ENCODE data around the gene C9orf57. TPM values are rescaled to one million over a fixed set of nuclear protein-coding genes. Genes with fewer than 3 reads are reported as not detected.
A peak's percentile ranks its signal among the peaks of the same experiment; 100 is the strongest.
"Not testable (repeated sequence)": the region's sequence is repeated elsewhere in the genome, so short reads cannot be mapped to it uniquely, and the experiment has no call there.

Gene C9orf57
- total RNA-seq, 1 donor from 2014 or later: not detected

DNA sequence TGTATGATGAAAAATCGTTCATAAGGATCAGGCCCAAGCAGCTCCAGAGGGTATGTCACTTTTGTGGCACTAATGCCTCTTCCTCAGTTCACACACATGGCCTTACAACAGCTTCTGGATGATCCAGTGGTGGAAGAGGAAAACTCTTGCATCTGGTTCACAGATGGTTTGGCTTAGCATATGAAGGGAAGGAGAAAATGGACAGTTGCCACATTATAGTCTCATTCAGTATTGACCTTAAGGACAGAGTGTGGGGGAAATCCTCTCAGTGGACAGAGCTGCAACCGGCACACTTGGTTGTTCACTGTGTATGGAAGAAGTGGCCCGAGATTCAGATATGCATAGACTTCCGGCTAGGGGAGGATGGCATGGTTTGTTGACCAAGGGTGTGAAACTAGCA, 22.8 kb downstream of the C9orf57 start:
- DNase-seq (ENCODE audit: missing footprints) (no peak), ATAC-seq (peak; percentile 78)
- intact Hi-C loops (cut with DNase I): loop anchor here (10.0 kb wide), 1 partner anchor 787 kb away; no protein-coding TSS in a partner anchor

DNA sequence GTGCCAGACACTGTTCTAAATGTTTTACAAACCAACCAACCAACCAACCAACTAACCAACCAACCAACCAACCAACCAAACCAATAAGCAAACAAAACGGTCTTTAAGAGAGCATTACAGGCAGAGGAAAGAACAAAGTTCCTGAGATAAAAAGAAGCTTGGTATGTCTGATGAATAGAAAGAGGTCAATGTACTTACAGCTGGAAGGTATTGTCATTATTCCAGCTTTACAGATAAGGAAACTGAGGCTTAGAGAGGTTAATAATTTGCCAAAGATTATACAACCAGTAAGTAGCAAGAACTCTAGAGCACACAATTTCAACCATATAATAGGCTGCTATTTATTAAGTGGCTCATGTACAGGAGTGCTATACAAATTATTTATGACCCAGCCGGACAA, 29.6 kb downstream of the C9orf57 start:
- intact Hi-C loops (cut with DNase I): loop anchor here (10.0 kb wide), 1 partner anchor 794 kb away; no protein-coding TSS in a partner anchor
- DNase-seq (ENCODE audit: missing footprints) (no peak), ATAC-seq (no peak)

DNA sequence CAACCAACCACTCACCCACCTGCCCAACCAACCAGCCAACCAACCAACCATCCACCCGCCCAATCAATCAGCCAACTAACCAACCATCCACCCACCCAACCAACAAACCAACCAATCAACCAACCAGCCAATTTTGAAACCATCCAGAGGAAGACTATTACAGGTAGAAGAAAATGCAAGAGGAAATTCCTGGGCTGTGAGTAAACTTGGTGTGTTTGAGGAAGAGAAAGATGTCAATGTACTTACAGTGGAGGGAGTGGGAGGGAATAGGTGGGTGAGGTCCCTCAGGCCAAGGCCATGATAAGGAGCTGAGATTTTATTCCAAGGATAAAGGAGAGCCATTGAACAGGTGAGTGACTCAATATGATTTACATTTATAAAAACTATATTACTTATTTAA, 30.4 kb downstream of the C9orf57 start:
- intact Hi-C loops (cut with DNase I): loop anchor here (10.0 kb wide), 1 partner anchor 795 kb away; no protein-coding TSS in a partner anchor
- ATAC-seq (no peak), DNase-seq (ENCODE audit: missing footprints) (no peak)

DNA sequence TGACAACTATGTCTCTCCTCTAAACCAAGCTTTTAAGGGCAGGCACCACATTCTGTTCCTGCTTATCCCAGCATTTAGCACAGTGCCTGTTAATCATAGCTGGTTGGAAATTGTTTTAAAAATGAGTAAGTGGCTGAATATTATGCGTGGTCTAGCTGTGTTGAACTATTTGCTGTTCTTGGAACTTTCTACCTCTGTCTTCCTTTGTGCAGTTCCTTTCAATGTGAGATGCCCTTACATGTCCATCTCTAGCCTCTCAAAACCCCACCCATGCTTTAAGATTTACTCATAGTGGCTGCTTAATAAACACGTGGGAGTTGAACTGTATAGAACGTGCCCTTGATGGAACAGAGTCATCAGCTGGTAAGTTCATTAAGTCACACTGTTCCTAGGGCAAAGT, 34.5 kb downstream of the C9orf57 start:
- intact Hi-C loops (cut with DNase I): loop anchor here (1.0 kb wide), 1 partner anchor 219 kb away; no protein-coding TSS in a partner anchor
- no peak for DNase-seq (ENCODE audit: missing footprints)
- ATAC-seq: no peak

DNA sequence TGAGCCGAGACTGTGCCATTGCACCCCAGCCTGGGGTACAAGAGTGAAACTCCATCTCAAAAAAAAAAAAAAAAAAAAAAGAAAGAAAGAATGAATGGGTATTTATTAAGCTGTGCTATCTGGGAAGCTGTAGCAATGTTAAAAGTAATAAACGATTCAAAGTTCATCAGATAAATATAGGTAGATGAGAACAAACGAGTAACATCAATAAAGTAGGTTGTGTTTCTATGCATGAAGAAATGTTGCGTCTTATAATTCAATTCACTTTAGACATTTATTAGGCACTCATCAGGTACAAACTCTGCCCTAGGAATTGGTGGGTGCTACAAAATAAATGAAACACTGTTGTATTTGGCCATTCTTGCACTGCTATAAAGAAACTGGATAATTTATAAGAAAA, 36.8 kb downstream of the C9orf57 start:
- no peak for ATAC-seq
- DNase-seq (ENCODE audit: missing footprints): no peak
- intact Hi-C loops (cut with DNase I): no loop called here

DNA sequence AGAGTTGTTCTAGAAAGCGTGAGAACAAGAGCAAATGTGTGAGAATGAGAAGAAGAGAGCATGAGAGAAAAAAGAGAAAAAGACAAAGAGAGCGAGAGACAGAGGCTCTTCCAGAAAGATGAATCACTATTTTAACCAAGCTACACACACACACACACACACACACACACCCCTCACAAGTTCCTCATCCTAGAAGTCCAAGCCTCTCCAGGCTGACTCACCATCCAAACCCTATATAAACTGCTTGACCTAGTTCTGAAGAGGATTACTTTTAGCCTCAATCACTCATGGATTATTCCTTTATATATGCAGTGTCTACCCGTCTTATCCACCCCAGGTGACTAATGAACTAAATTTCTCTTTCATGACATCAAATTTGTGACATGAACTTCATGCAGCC, 37.6 kb downstream of the C9orf57 start:
- intact Hi-C loops (cut with DNase I): no loop called here
- DNase-seq (ENCODE audit: missing footprints) (no peak), ATAC-seq (no peak)

DNA sequence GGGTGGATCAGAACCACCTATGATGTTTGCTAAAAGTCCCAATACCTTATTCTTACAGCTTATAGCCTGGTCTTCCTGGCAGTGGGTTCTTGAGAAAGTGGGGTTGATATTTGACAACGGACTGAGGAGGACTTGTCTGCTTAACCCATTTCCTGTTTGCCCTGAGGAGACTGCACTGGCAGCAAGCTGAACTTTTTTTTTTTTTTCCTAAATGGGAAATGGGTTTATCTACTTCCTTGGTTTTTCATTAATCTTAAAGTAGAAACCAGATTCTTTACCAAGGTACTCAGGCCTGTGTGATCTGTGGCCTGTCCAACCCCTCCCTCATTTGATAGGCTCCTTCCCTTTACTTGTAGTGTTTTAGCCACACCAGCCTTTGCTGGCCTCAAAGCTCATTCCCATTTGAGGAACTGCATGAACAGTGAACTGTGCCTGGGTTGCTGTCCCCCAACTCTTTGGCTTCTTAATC, 47.1 kb downstream of the C9orf57 start:
- DNase-seq (ENCODE audit: missing footprints) (no peak), ATAC-seq (no peak)
- intact Hi-C loops (cut with DNase I): no loop called here

DNA sequence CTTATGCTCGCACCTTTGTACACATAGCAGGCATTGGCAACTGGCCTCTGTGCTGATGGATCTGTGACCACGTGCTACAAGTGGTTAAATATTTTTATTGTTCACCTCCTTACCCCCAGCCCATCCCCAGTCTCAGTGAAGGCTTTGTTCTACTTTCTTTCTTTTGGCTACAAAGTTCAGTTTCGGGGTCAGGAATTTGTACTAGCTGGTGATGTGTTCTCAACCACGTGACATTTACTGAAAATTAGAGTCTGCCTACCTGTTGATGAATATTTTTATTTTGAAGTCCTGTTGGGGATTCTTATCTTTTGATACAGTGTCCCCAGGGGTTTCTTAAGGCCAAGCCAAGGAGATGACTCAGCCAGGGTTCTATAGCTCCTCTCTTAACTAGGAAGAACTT, 47.8 kb downstream of the C9orf57 start:
- ATAC-seq (no peak), DNase-seq (ENCODE audit: missing footprints) (no peak)
- intact Hi-C loops (cut with DNase I): no loop called here

DNA sequence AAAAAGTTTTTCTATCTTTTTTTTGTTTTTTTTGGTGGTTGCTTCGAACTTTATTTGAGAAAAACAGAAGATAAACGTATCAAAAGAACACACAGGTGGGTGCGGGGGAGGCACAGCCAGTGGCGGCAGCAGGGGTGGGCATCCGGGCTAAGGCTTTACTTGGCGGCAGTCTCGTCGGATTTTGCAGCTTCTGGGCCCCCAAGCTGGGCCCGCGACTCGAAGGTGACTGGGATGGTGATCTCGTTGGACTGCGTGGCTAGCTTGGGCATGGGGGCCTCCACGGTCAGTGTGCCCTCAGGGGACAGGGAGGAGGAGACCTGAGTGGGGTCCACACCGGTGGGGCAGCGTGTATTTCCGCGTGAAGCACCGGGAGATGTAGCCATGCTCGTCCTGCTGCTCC, 52.7 kb downstream of the C9orf57 start:
- DNase-seq (ENCODE audit: missing footprints); ATAC-seq; intact Hi-C loops (cut with DNase I): not testable (repeated sequence)

DNA sequence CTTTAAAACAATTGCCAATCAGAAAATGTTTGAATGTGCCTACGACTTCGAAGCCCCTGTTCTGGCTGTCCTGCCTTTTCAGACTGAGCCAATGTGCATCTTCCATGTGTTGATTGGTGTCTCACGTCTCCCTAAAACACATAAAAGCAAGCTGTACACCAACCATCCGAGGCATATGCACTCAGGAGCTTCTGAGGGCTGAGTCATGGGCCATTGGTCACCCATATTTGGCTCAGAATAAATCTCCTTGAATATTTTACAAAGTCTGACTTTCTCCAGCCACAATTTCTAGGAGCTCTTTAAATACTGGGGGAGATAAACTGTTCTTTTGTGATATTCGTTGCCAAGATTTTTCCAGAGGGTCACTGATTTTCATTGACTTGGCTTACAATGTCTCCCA, 53.9 kb downstream of the C9orf57 start:
- no peak for ATAC-seq
- intact Hi-C loops (cut with DNase I): no loop called here
- DNase-seq (ENCODE audit: missing footprints): no peak

DNA sequence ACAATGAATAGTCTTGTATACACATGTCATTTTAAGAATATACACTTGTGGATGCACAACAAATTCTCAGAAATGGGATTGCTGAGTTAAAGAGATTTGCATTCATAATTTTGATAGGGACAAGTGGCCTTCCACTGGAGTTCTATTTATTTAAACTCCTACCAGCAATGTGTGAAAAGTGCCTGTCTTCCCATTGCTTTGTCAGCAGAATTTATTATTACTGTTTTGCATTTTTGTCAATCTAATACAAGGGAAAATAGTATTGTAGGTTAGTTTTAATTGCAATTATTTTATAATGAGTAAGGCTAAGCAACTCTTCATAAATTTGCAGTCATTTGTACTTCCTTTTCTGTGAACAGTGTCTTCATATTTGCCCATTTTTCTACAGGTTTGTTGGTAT, 55.0 kb downstream of the C9orf57 start:
- intact Hi-C loops (cut with DNase I): no loop called here
- no peak for ATAC-seq
- no peak for DNase-seq (ENCODE audit: missing footprints)

Other genes starting within 250 kb of the C9orf57 start
- gene ABHD17B, start 149.4 kb downstream of the C9orf57 start, total RNA-seq: 10.5 TPM
- 9.4 TPM for gene C9orf85, start 149.0 kb downstream of the C9orf57 start, total RNA-seq
- gene GDA, start 88.8 kb upstream of the C9orf57 start, total RNA-seq: 3.1 TPM